Hematopoietic multipotent progenitor cell treated with erythropoietin and hydrocortisone succinate and interleukin-3 and kit ligand, for 4 days (in vitro differentiated cells): ENCODE results near the gene C21orf91.
"Not testable (repeated sequence)": the region's sequence is repeated elsewhere in the genome, so short reads cannot be mapped to it uniquely, and the experiment has no call there.

Experiments
- DNase-seq: peaks from one replicate; pipeline ENCODE4 v3.0.0-alpha.2; 2015

Gene C21orf91

GRCh38 chr21:17775431-17776126 is 43.6 kb downstream of the C21orf91 start:
- DNase-seq = peak; percentile 49

GRCh38 chr21:17775021-17775420 is 44.1 kb downstream of the C21orf91 start:
- DNase-seq = not testable (repeated sequence)

DNA sequence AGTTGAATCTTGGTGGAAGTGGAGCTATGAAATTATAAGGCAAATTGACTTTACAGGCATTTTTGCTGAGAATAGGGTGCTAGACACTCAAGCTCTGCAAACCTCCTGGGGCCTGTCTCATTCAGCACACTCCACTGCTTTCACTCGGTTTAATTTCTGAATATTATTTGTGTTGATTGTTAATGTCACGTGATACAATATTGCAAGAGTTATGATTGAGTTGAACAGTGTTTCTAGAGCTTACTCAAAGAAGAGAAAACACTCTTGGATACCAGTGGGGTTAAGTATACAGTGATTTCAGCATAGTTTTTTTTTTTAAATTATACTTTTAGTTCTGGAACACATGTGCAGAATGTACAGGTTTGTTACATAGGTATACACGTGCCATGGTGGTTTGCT is 49.7 kb downstream of the C21orf91 start:
- no peak for DNase-seq

DNA sequence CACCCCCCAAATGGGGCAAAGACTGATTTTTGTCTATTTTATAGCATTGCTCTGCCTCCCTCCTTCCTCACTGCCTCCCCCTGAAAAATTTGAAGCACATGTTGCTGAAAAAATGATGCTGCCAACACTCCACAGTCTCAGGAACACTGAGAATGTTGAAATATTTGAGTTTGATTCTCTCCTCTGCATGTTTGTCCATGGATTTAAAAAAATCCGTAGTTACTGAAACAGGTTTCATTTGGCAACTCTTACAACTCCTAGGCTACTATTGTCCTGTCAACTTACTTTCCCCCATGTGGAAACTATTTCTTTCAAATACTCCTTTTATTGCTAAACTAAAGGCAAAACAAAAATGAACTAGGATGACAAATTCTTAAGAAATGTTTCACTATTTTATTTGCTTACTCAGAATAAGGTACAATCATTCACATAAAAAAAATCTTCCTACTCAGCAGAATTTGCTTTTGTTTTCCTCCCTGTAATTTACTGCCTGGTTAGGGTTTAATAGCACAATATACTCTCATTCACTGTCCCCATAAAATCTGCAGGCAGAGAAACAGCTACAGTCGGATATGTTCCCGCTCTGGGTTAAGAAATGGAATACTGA is 50.2 kb downstream of the C21orf91 start:
- DNase-seq = no peak

- no peak for DNase-seq
These were observed 53.9 kb downstream of the C21orf91 start for GRCh38 chr21:17765207-17765606.

- DNase-seq = no peak
These were observed 55.7 kb downstream of the C21orf91 start for GRCh38 chr21:17763288-17764037.

DNA sequence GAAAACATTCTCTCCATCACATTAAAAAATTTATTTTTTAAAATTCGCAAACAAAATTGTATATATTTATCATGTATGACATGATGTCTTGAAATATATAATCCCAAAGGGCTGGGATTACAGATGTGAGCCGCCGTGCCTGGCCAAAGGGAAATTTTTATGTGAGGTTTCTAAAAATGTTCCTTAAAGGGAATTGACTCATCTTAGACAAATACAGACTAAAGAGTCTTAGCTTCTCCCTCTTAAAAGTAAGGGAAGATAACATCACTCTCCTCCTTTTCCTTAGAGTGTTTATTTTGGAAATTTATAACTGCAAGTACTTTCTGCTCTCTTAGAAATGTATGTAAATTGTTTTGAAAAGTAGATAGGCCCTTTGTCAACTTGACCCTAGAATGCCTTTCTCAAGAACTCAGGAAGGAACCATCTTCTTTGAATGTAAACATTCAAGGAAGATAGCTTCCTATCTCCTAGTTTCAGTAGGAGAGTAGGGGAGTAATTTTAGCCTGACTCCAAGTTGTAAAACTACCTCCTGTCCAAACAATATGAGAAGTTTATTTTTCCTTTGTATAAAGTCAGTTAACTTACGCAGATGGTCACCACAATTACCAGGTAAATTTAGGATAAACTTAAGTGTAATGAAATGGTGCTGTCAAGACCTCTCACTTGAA is 59.5 kb downstream of the C21orf91 start:
- DNase-seq = no peak

GRCh38 chr21:17758683-17759082 is 60.5 kb downstream of the C21orf91 start:
- DNase-seq = peak; percentile 38

DNA sequence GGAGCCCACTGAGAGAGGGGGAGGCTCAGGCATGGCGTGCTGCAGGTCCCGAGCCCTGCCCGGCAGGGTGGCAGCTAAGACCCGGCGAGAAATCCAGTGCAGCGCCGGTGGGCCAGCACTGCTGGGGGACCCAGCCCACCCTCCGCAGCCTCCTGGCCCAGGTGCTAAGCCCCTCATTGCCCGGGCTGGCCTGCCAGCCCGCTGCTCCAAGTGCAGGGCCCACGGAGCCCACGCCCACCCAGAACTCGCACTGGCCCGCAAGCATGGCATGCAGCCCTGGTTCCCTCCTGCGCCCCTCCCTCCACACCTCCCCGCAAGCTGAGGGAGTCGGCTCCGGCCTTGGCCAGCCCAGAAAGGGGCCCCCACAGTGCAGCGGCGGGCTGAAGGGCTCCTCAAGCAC is 61.5 kb downstream of the C21orf91 start:
- DNase-seq = no peak

- no peak for DNase-seq
These were observed 65.4 kb downstream of the C21orf91 start for GRCh38 chr21:17753736-17754135.

GRCh38 chr21:17752171-17752570 is 67.0 kb downstream of the C21orf91 start:
- DNase-seq = no peak

GRCh38 chr21:17746920-17747319 is 72.2 kb downstream of the C21orf91 start:
- DNase-seq = no peak

DNA sequence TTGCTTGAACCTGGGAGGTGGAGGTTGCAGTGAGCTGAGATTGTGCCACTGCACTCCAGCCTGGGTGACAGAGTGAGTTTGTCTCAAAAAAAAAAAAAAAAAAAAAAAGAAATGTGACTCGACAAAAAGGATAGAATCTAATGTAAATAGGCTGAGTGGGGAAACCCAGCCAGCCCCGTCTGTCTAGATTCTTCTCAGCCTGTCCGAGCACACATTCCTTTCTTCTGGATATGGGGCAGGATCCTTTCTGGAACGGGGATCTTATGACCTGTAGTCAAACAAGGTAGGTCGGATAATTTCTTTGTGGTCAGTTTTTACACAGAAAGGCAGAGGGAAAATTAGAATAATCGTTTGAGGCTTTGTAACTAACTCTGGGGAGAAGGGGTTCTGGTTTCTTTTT is 74.1 kb downstream of the C21orf91 start:
- no peak for DNase-seq

GRCh38 chr21:17742940-17743592 is 76.1 kb downstream of the C21orf91 start:
- DNase-seq = no peak

GRCh38 chr21:17742181-17742580 is 77.0 kb downstream of the C21orf91 start:
- no peak for DNase-seq
